Uterus (tissue), 4 donors: Measurements from ENCODE around the gene SREBF1. TPM values are rescaled to one million over a fixed set of nuclear protein-coding genes. Genes with fewer than 3 reads are reported as not detected.

Experiments used
- DNase-seq, 2 donors: peaks; one replicate each; pipeline ENCODE4 v3.0.0-alpha.2; 2019 to 2020
- H3K27ac ChIP-seq, 2 donors: fragments of 200-600 bp; sonication (generic); 1 replicate in 1 of 2; 2 replicates in 1 of 2; pipeline ENCODE4 v1.5.1; 2016 to 2018
- H3K27me3 ChIP-seq, 2 donors: fragments of 200-600 bp; sonication (generic); one replicate each; pipeline ENCODE4 v1.5.1; 2018 to 2019; ENCODE audit warnings: control low read depth in 1 of 2
- H3K36me3 ChIP-seq, 2 donors: fragments of 200-600 bp; sonication (generic); one replicate each; pipeline ENCODE4 v1.5.1; 2019; ENCODE audit warnings: control low read depth in 1 of 2
- H3K4me1 ChIP-seq, 2 donors: fragments of 200-600 bp; sonication (generic); one replicate each; pipeline ENCODE4 v1.5.1; 2018 to 2019; ENCODE audit warnings: control low read depth in 1 of 2
- H3K4me3 ChIP-seq, 2 donors: fragments of 200-600 bp; sonication (generic); 1 replicate in 1 of 2; 2 replicates in 1 of 2; pipeline ENCODE4 v1.5.1; 2018 to 2019; ENCODE audit warnings: mild to moderate bottlenecking in 1 of 2
- H3K9me3 ChIP-seq, 2 donors: fragments of 200-600 bp; sonication (generic); one replicate each; pipeline ENCODE4 v1.5.1; 2019; ENCODE audit warnings: control low read depth in 1 of 2
- POLR2A ChIP-seq, 2 donors: fragments of 450-650 bp; IDR thresholded peaks; one replicate each; pipeline ENCODE4 v1.6.1; 2016; ENCODE audit warnings: antibody characterized with exemption in 2 of 2, mild to moderate bottlenecking in 1 of 2, moderate library complexity in 1 of 2
- intact Hi-C: fragments of 100-400 bp; cut with DNase I; formaldehyde crosslinking; loops from one replicate; pipeline ENCODE4 v1.15.1; 2023; ENCODE audit warnings: low total_unique reads
- total RNA-seq, 4 donors: library from RNA; depleted of rRNA in 3 of 4; stranded (reverse); fragments of >200 nt in 3 of 4; gene quantifications; one replicate each; pipeline versions ENCODE4 v1.1.0 to v1.2.4, GENCODE V29; 2014 to 2023
- TF ChIP-seq, protein P1 (sequence below), 4 experiments: fragments of 200-600 bp in 2 of 4; fragments of 450-650 bp in 2 of 4; sonication (generic) in 2 of 4; IDR thresholded peaks; one replicate each; pipeline ENCODE4 v1.5.1; 2016 to 2019; ENCODE audit warnings: antibody characterized with exemption in 4 of 4, mild to moderate bottlenecking in 2 of 4, moderate library complexity in 1 of 4
- donor health status: DM: yes; HTN: yes; CAD: no.

SREBF1 gene
- total RNA-seq, 4 donors from 2014 or later, result 24.8 to 94.6 (median 31.5) TPM

DNA sequence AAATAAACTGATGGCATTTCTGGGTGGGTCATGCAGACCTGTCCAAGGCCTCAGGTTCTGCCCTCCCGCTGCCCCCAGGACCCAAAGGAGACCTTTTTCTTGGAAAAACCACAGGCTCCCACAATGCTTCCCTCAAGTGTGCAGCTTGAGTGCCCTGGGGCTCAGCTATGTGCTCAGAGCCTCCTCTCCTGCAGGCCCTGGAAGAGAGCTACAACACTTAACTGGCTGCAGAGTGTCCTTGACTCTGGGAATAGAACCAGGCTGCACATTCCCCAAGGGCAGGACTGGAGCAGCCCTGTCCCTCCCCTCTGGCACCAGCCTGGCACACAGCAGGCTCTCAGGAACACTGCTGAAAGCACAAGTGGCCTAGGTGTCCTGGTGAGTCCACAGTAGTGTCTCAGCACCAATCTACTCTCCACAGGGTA, 4.8 kb upstream of the SREBF1 start:
- H3K27ac ChIP-seq, result peak overlapping the region; percentile 97 to 99
- no peak for TF ChIP-seq POLR2A (IDR thresholded peaks at IDR 0.05)
- TF ChIP-seq, protein P1, sequence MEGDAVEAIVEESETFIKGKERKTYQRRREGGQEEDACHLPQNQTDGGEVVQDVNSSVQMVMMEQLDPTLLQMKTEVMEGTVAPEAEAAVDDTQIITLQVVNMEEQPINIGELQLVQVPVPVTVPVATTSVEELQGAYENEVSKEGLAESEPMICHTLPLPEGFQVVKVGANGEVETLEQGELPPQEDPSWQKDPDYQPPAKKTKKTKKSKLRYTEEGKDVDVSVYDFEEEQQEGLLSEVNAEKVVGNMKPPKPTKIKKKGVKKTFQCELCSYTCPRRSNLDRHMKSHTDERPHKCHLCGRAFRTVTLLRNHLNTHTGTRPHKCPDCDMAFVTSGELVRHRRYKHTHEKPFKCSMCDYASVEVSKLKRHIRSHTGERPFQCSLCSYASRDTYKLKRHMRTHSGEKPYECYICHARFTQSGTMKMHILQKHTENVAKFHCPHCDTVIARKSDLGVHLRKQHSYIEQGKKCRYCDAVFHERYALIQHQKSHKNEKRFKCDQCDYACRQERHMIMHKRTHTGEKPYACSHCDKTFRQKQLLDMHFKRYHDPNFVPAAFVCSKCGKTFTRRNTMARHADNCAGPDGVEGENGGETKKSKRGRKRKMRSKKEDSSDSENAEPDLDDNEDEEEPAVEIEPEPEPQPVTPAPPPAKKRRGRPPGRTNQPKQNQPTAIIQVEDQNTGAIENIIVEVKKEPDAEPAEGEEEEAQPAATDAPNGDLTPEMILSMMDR (IDR thresholded peaks at IDR 0.05), result no peak
- intact Hi-C loops, result no loop called here
- H3K27me3 ChIP-seq, result no peaks in the 10 kb centered on the region
- no peaks in the 10 kb centered on the region for H3K36me3 ChIP-seq
- H3K9me3 ChIP-seq, result no peaks in the 10 kb centered on the region
- peaks cover 17 to 33% of the 10 kb centered on the region in 2 donors for H3K4me1 ChIP-seq
- no peak for DNase-seq
- no peak overlapping the region for H3K4me3 ChIP-seq

DNA sequence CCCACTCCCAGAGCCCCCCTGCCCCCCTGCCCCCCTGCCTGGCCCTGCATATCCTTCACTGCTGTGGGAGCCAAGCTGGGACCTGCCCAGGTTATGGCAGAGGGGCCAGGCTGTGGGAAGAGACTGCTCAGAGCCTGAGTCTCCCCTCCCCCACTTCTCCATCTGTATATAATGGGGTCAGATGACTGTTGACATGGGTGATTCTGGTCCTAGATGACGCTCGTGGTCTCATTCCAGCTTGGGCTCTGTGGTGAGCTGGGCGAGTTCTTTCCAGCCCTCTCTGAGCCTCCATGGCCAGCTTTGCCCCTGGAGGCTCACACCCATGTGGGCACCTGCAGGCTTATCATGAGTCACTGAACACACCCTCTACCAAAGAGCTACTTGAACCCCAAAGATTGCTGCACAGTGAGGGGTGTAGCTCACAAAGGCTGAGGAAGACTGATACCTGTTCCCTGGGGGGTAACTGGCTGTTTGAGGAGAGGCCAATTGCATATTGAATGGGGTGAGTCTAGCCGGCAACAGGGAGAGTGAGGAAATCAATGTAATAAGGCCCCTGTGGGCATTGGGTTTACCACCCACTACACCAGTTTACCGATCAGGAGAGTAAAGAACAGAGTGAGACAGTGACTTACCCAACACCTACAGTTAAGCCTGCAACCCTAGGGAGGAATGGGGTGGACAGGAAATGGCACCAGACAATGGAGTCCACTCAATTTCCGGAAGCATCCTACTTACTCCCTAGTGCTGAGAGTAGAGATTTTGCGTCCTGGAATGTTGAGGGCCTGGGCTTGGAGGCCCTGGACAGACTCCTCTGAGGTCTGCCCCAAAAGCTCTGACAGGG, 4.2 kb upstream of the SREBF1 start:
- DNase-seq, result no peak
- no peak for TF ChIP-seq POLR2A (IDR thresholded peaks at IDR 0.05)
- TF ChIP-seq, protein P1 (IDR thresholded peaks at IDR 0.05), result no peak
- H3K4me1 ChIP-seq, result peaks cover 17 to 33% of the 10 kb centered on the region in 2 donors
- H3K27ac ChIP-seq, result peak overlapping the region; percentile 97 to 99
- no peaks in the 10 kb centered on the region for H3K9me3 ChIP-seq
- peak overlapping the region; percentile 37 to 42 for H3K4me3 ChIP-seq
- H3K36me3 ChIP-seq, result no peaks in the 10 kb centered on the region
- intact Hi-C loops, result no loop called here
- no peaks in the 10 kb centered on the region for H3K27me3 ChIP-seq

DNA sequence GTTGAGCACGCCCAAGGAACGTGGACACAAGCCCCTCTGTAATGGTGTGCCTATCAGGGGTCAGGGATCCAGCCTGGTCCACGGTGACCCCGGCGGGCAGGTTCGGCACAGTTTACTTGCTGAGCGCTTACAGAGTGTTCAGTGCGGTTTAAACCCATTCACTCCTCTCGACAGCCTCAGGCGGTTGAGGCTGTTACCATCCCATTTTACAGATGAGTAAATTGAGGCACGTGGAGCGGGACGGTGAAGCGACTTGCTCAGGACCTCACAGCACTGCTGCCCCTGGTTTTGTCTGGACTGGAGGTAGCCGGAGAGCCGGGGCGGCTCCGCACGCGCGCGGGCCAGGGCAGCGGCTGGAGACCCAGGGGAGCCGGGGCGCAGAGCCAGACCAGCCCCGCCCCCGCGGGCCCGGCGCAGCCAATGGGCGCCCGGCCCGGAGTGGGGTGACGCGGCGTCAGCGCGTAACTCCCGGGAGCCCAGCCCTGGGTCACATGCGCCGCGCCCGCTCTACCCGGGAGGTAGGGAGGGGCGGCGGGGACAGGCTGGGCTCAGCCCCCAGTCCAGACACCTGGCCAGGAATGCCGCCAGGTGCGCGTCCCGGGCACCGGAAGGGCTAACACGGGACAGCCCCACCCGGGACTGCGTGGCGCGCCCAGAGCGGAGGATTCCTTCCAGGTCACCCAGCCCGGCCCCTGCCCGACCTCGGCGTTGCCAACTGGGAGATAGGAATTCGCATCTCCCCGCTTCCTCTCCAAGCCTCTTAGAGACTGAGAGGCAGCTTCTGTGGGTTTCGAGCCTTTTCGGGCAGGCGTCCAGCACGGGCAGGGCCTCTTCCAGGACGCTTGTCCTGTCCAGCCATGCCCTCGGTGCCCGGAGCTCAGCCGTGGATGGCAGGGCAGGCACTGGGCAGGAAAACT, 3.3 kb upstream of the SREBF1 start:
- no peaks in the 10 kb centered on the region for H3K27me3 ChIP-seq
- intact Hi-C loops, result no loop called here
- peaks cover 17 to 38% of the 10 kb centered on the region in 2 donors for H3K4me1 ChIP-seq
- H3K4me3 ChIP-seq, result peak overlapping the region; percentile 37 to 42
- peak overlapping the region; percentile 97 to 99 for H3K27ac ChIP-seq
- TF ChIP-seq POLR2A (IDR thresholded peaks at IDR 0.05), result peak; percentile 65 to 96
- TF ChIP-seq, protein P1 (IDR thresholded peaks at IDR 0.05), result no peak
- H3K9me3 ChIP-seq, result no peaks in the 10 kb centered on the region
- no peaks in the 10 kb centered on the region for H3K36me3 ChIP-seq
- peak; percentile 82 to 89 for DNase-seq

DNA sequence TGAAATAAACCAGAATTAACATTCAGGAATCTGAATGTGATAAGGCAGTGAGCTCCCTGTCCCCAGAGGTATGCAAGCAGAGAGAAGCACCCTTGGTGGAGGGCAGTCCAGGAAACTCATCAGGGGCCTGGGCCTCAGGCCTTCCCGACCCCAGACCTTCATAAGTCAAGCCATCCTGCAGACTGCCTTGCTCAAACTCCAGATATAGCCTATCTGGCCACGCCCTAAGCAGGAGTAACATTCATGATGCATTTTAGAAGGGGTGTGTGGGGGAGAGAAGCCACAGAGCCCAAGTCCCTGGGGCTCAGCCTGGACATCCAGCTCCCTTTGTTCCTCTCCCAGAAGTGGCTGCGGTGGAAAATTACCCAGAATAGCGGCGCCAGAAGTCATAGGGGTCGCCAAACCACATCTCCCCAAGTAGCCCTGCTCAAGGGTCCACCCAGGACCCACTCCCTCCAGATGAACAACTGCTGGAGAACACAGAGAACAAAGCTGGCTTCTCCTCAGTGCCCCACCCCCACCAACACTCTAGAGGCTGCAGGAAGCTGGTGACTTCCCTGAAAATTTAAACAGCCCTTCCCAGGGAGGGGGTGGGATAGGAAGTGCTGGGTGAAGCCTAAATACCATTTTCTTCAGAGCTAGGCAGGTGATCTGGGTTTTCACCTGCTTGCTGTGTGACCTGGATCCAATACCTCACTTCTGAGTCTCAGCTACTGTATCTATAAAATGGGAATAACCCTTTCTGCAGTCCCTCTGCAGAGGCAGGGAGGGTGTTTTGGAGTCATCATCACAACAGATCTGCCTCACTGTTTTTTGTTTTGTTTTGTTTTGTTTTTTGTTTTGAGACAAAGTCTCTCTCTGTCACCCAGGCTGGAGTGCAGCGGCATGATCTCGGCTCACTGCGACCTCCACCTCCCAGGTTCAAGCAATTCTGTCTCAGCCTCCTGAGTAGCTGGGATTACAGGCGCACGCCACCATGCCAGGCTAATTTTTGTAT, 1.5 kb upstream of the SREBF1 start:
- no peak overlapping the region for H3K4me3 ChIP-seq
- TF ChIP-seq POLR2A (IDR thresholded peaks at IDR 0.05), result no peak
- TF ChIP-seq, protein P1 (IDR thresholded peaks at IDR 0.05), result no peak

More for the DNA sequence above, 1.5 kb upstream of the SREBF1 start:
- H3K4me1 ChIP-seq, result peaks cover 17 to 38% of the 10 kb centered on the region in 2 donors
- no peaks in the 10 kb centered on the region for H3K27me3 ChIP-seq
- H3K36me3 ChIP-seq, result no peaks in the 10 kb centered on the region
- DNase-seq, result peak in 1 of 2 donors; percentile 63
- intact Hi-C loops, result no loop called here
- no peaks in the 10 kb centered on the region for H3K9me3 ChIP-seq
- peak overlapping the region; percentile 94 to 99 for H3K27ac ChIP-seq
